Embryonic facial prominence (tissue), 1 donor: ENCODE measurements around the gene GRM7.

Experiments
- DNase-seq: peaks from one replicate; pipeline ENCODE4 v3.0.0-alpha.2; 2016; ENCODE audit errors: extremely low spot score

GRM7 gene

DNA sequence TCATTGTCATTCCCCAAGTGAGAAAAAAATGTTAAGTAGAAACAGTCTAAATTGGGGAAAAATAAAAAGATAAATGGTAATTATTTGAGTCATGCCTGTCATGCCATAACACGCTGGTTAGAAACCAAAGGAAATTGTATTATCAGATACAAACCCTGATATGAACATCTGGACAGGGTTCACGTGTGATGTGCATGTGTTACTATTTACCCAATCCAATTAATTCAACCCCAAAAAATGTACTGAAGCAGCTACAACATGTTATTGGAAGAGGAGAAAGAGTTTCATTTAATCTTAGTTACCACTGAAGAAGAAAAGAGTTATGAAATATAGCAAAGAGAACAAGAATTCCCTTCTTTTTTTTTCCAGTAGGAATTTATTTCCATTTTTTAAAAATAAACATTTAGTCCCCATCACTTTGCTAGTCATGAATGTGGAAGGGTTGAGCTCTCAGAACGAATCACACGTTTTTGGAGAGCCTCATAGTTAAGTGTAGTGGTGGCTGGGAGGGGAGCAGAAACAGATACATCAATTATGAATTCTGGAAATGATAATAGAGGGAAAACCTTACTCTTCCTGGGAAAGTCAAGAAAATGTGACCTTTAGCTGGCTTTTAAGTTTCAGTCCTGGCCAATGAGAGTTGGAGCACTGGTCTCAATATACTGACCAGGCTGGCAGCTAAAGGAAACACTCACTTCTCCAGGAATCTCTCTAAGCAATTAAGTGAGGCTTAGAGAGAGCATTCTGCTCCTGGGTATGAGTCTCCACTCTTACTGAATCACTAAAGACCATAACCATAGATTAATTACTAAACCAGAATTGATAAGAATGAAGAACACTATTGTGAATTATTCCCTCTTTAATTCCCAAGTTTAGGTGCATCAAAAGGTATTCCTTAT lies 796.5 kb downstream of the GRM7 start:
- DNase-seq, result no peak

DNA sequence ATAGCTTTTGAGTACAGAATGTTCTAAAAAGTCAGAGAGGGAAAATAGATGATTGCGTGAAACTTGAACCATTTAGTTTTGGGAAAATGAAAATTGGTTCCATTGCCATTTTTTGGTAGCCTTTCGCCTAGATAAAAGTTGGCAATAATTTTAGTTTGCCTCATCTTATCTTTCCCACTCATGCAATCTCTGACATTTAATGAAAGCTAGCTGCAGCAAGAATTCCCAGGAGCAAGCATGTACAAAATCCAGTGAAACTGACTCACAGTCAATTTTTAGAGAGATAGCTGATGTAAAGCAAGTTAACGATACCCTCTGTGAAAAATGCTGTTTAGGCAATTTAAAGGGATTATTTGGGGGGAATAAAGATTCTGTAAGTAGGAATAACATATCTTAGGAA lies 797.4 kb downstream of the GRM7 start:
- DNase-seq, result no peak

DNA sequence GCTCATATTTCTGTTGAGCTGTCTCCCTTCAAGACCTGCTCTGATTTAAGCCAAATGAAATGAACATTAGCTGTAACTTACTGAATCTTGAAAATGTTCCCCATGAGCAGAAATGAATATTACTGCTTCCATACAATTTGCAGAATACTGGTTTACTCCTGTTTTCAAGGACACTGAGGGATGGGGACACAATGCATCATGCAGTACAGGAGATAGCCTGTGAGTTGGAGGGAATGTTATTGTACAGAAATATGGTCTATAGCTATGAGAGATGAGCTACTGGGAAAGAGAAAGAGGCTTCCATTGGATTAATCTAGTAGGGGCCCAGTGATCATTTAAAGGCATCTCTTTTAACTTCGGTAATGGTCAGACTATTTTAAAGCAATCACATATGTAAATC lies 798.2 kb downstream of the GRM7 start:
- DNase-seq, result no peak

DNA sequence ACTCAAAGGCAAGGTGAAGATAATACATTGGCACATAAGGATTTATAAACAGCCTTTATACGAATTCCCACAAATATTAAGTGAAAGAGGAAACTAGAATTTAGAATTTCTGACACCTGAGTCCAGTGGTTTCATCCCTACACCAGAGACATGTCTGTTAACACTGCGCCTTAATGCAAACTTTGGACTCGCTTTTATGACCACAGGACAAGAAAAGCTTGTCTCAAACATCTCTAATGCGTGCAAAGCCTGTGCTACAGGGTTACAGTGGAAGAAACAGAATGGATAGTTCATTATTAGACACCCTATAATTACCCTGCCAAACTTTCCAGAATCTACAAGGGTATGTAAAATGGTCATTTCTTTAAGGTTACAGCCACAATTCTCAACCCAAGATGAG lies 802.9 kb downstream of the GRM7 start:
- no peak for DNase-seq

DNA sequence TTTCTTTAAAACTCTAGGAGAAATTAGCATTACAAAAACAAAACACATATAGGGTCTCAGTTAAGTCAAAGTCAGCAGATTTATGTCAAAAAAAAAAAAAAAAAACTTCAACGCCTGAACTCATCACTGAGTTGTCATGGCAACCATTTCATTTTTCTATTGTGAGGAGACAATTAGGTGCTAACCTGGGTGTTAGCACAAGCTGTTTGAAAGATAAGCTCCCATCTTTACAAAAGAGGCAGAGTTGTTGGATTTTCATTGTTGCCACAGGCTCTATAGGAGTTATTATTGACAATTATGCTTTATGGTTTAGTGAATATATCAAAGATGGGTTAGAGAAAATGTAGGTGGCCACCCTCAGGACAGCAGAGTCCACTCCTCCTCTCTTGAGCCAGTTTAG lies 806.9 kb downstream of the GRM7 start:
- DNase-seq, result no peak

DNA sequence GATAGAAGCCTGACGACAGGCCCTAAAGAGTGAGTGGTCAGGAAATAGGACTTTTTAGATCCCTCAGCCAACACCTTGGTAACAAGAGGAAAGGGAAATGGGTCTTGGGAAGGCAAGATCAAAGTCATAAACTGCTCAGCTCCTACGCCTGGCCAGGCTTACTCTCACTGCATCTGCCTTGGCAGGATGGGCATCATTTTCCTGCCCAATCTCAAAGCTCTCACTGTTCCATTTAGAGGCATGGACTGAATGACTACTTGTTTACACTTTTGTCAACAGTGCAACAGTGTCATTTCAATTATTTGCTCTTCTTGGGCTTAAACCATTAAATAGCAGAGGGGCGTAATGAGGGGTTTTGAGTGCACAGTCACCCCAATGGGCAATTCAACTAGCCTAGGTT lies 808.7 kb downstream of the GRM7 start:
- DNase-seq, result no peak

DNA sequence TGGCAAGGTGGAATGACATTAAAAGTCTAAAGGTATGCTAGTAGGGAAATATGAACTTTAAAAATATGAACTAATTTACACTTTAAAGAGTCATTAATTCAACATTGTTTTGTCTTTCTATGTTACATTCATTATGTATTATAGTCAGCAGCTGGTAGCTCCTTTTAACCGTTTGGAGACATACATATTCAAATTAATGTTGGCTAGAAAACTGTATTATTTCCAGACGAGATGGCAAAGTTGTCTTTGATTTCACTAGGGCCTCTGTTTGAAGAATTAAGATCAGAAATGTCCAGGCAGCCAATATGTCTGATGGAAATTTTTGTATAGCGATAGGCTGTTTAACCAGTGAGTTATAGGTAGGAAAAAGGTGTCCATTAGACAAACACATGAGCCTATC lies 817.6 kb downstream of the GRM7 start:
- no peak for DNase-seq

DNA sequence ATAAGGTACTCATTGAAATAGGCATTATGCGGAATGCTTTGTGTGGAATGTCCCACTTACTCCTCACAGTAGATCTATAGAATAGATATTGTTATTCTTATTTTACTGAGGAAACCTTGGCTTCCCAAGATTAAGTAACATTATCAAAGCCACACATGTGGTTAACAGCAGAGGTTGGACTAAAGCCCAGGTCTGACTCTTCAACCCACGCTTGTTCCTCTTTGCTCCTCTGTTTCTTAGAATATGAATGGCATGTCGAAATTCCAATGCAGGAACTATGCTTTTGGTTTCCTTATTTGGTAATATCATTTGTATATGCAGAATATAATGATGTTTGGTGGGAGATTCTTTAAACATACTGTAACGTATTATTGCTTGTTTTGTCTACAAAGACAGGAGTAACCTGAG lies 821.9 kb downstream of the GRM7 start:
- DNase-seq, result peak; percentile 15

DNA sequence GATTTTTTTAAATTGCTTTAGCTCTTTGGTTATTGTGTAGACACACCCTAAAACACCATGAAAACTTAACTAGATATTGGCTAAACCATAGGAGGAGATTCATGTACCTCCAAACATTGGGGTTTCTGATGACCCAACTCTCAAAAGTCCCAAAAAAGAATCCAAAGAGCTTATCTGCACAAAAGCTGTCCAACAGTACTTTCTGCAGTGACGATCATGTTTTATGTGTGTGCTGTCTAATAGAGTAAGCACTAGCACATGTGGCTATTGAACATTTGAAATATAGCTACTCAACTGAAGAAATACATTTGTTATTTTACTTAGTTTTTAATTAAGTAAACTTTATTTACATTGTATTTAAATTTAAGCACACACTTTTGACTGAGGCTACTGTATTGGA lies 822.5 kb downstream of the GRM7 start:
- DNase-seq, result no peak

DNA sequence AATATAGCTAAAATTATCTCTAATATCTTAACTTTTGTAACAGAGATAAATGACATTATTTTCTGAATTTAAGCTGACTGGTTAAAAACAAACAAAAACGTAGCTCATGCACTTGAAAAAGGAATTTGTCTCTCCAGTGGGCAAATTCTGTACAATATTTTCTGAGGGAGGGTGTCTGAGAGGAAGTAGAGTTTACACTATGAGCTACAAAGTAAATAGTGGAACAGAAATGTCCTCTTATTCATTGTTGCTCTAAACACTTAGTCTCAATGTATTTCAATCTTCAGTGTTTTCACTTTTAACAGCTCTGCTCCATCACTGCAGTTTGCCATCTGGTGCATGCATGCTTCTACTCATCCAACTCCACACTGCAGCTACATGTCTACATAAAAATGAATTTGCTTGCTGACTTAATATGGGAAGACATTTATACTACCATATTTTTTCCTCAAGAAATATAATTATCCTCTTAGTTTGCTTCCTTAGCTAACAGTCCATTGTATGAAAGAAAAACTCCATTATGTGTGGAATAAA lies 823.3 kb downstream of the GRM7 start:
- no peak for DNase-seq

DNA sequence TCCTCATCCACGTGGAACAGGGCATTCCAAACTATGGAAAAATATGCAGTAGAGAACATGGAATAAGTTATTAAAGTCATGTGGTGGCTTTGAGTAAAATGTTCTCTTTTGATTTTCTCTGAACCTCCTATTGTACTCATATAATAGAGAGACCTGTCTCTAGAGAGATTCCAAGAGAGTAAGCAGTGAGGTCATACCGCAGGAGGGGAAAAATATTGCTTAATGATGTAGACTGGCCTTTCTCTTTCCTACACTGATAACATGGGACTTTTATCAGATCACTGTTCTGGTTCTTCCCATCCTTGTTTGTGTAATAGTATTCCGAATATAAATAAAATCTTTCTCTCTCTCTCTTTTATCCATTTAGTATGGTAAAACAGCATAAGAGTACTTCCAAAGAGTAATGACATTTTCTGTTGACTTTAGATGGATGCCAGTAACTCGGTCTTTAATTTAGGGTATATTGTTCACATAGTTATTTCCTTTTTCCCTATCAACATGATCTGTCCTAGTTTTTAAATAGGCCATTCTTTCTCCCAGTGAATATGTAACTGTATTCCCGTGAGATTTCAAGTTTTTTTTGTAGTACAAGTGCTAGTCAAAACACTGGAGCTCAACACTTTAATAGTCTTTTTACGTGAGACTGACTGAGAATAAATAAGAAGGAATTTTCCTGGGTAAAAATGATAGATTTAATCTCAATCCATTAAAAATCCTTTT lies 826.7 kb downstream of the GRM7 start:
- no peak for DNase-seq

DNA sequence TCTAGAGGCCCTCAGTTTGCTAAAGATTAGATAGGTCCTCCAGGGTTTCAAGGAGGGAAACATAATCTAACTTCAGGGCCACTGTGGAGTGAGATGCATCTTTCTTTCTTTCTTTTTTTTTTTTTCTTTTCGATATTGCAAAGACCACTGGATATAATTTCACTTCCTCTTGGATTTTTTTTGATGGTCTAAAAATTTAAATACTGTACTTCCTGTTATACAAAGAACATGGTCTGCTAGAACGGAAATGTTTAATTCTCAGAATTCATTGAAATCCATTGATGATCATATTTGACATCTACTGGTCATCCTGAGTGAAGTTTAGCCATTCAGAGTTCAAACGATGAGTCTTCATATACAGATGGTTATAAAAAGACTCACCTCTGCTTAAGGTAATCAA lies 832.0 kb downstream of the GRM7 start:
- no peak for DNase-seq

DNA sequence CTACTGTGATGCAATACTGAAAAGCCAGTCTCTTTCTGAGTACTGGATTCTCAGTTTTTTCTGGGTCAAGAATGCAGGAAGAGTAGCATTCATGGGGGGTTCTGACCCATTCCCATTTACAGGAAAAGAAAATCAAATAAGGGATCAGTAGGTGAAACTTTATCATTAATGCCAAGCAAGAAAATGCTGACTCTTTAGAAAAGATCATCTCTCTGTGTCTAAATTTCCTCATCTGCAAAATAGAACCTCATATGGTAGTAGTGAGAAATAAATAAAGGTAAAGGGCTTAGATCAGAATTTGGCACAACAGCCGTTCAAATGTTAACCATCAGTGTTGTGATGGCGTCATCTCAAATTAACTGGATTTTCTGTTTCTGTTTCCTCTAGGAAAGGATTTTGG lies 833.1 kb downstream of the GRM7 start:
- DNase-seq, result no peak

DNA sequence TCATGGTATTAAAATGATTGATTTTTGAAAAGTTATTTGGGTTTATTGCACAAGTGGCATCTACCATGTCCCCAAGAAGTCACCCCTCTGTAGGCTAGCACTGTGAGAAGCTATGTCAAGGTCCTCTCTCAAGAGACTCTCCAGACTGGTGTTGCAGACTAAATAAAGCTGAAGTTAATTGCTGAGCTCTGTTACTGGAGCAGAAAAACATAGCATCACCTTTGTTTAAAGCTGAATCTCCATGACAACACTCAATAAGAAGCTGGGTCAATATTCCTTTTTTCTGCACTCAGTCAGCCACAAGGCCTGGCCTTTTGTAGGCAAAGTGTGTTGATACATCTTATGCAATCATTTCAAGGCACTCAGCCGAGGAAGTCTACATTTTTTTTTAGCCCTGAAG lies 834.1 kb downstream of the GRM7 start:
- DNase-seq, result no peak

DNA sequence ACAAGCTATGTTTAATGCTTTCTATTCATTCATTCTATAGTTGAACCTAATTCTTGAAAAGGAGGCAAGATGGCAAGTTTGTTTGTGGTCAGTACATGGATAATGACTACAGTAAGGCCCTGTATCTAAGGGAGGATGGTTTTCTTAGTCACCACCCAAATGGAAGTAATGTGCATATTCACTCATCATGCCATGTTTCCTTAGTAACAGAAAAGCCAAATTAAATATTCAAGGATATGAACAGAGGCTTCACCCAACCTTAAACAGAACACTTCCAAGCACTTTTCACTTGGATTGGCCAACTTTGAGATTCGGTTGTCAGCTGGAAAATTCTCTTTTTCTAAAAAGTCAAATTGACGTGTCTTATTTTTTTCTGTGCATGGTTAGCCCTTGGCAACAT lies 835.4 kb downstream of the GRM7 start:
- DNase-seq, result no peak

DNA sequence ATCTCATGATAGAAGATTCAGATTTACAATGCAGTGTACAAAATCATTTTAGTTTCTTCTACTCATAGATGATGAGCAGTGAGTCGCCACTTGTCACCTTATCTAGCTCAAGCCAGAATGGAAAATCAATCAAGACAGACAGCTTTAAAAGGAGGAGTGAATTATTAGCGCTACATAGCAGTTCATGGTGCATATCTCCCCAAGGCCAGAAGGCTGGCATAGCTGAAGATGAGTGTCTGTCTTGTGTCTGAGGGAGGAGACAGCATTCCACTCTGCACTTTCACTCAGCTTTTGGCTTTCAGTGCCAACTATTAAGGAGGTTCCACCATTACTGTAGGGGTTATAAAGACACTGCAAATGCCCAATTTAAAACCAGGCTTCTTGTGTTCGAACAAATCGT lies 836.6 kb downstream of the GRM7 start:
- no peak for DNase-seq

DNA sequence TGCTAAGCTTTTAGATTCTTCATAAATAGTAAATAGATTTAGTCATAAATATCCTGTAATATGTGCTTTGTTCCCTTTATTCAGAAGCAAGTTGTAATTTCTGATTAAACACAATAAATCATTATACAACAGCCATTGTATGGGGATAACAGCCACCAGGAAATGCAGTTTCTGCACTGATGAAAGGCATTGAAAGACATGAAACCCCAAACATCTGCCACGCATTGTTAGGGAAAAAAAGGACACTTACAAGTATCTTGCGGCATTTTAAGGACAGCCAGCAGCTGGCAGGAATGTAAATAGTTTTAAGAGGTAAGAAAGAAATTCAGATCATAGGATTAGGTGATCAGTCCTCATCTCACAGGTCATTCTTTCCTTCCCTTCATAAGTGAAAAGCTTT lies 839.6 kb downstream of the GRM7 start:
- no peak for DNase-seq

DNA sequence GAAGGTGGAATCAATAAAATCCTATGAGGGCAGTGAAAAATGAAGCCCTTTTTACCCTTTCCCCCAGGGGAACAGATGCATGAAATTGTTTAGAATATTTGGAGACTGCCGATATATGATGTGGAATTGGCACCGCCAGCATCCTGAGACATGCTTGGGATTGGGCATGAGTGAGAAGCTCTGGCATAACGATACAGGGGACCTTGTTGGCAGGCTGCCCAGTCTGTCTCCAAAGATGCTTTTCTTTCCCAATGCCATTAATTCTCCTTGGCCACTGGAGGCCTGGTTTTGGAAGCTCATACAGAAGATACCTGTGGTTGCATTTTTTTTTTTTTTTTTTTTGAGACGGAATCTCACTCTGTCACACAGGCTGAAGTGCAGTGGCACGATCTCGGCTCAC lies 840.1 kb downstream of the GRM7 start:
- no peak for DNase-seq

DNA sequence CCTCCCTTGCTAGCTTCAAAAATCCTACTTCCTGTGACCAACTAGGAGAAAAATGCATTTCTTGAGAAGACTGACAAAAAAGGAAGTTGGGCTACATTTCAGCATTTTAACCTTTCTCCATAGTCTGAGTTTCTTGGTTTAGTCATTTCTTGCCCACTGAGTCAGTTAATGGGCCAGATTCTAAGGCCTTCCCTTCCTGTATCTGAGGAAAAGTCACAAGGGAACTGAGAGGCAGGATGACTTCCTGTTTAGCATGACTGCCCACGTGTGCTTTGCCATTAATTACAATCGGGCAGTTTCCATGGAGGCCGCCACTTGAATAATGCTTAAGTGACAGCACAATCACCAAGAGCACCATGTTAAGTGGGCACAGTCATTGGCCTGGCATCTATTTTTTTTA lies 846.3 kb downstream of the GRM7 start:
- no peak for DNase-seq

DNA sequence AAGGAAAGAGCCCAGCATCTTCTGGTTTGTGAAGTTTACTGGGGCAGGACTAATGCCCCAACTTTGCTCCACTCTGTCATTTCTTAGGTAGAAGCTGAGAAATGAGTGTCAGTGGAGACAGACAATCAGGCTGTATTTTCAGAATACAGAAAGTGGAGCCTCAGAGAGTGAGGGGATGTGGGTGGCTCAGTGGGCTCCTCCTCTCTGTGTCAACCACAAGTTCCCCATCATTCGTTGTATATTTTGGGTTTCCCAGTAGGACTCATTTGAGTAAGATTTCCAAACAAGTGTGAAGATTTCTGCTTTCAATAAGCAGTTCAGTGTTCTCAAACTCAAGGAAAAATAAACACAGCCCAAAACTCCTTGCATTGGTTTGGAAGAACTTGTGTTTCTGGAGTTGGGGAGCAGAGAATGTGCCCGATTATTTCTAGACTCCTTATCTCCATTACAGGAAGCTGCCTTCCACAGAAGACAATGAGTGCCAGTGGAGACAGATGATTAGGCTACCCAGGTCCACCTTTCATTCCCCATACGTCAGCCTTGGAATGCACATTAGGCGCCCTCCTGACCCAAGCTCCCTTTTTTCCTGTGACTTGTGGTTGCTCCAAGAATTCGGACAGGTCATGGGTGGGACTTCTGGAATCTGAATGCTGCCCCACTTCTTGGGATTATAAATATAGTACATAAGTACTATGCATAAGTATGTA lies 848.6 kb downstream of the GRM7 start:
- DNase-seq, result no peak

DNA sequence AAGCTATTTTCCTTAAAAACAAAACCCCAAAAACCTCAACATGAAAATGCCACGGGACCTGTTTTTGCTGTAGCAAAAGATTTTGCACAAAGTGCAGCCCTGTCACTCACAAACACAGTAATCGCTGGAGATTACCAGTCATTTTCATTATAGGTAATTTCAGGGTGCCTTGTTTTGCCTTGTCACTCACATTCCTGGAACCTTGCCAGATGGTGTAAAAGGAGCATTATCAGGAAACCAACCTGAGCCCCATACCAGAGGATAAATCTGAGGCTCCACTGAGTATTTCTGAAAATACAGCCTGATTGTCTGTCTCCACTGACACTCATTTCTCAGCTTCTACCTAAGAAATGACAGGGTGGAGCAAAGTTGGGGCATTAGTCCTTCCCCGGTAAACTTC lies 849.4 kb downstream of the GRM7 start:
- DNase-seq, result no peak

DNA sequence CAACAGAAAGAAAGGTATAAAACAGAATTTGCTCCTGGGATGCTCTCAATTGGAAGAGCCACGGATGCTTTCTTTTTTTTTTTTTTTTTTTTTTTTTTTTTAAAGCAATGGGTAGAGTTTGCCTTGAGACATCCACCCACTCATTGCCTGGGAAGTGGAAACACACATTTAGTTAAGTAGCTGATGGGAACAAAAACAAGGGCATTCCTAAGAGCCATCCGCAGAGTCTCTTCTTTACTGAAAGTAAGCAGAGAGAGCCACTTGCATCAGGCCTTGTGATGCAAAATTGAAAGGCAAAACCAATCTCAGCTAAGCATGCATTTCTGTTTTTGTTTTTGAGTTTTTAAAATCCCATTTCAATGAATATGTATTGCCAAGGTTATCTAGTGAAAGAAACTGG lies 852.8 kb downstream of the GRM7 start:
- no peak for DNase-seq
